MG63 (cell line): ENCODE measurements around the gene SCRG1. TPM values are rescaled to one million over a fixed set of nuclear protein-coding genes. Genes with fewer than 3 reads are reported as not detected.

Experiments
- DNase-seq: peaks from one replicate; pipeline ENCODE4 v3.0.0-alpha.2; 2020
- H3K27me3 ChIP-seq: fragments of 250-450 bp; sonication (Bioruptor Pico); 2 replicates; pipeline ENCODE4 v1.5.1; 2020; ENCODE audit warnings: mild to moderate bottlenecking, moderate library complexity
- H3K36me3 ChIP-seq: fragments of 250-450 bp; sonication (Bioruptor Pico); 2 replicates; pipeline ENCODE4 v1.5.1; 2020; ENCODE audit warnings: mild to moderate bottlenecking, moderate library complexity
- H3K4me3 ChIP-seq: fragments of 250-450 bp; sonication (Bioruptor Pico); 2 replicates; pipeline ENCODE4 v1.5.1; 2020; ENCODE audit warnings: mild to moderate bottlenecking, moderate library complexity
- H3K9me3 ChIP-seq: fragments of 250-450 bp; sonication (Bioruptor Pico); 2 replicates; pipeline ENCODE4 v1.5.1; 2020; ENCODE audit warnings: mild to moderate bottlenecking, moderate library complexity
- total RNA-seq: library from RNA; depleted of rRNA; stranded (reverse); fragments of >200 nt; shearing (Covaris generic); gene quantifications from 2 replicates; pipeline ENCODE4 v1.2.3, GENCODE V29; 2014; ENCODE audit warnings: low replicate concordance

SCRG1 gene
- total RNA-seq, 1 experiment from 2014 or later: 0.26 TPM

GRCh38 chr4:173380987-173381386 lies 17.9 kb downstream of the SCRG1 start:
- no peak for DNase-seq
- Histone ChIP-seq H3K4me3 (no peak overlapping the region), H3K9me3 (no peaks in the 10 kb centered on the region), H3K36me3 (peaks cover 6% of the 10 kb centered on the region), H3K27me3 (no peaks in the 10 kb centered on the region)

GRCh38 chr4:173379929-173380328 lies 19.0 kb downstream of the SCRG1 start:
- Histone ChIP-seq H3K4me3 (no peak overlapping the region), H3K36me3 (peaks cover 12% of the 10 kb centered on the region), H3K9me3 (no peaks in the 10 kb centered on the region), H3K27me3 (no peaks in the 10 kb centered on the region)
- DNase-seq: no peak

GRCh38 chr4:173374588-173374987 lies 24.3 kb downstream of the SCRG1 start:
- DNase-seq: no peak
- H3K9me3 ChIP-seq: no peaks in the 10 kb centered on the region
- no peaks in the 10 kb centered on the region for H3K27me3 ChIP-seq
- H3K36me3 ChIP-seq: peaks cover 24% of the 10 kb centered on the region
- H3K4me3 ChIP-seq: no peak overlapping the region

- peak; percentile 81 for DNase-seq
- Histone ChIP-seq H3K36me3 (peaks cover 21% of the 10 kb centered on the region), H3K9me3 (no peaks in the 10 kb centered on the region), H3K4me3 (peak overlapping the region; percentile 89), H3K27me3 (no peaks in the 10 kb centered on the region)
These were observed 27.4 kb downstream of the SCRG1 start for GRCh38 chr4:173371292-173372192.

GRCh38 chr4:173370477-173371291 lies 28.2 kb downstream of the SCRG1 start, which contains the start of gene SAP30:
Gene SAP30, plus strand, starts transcription at chr4:173370954. Its CDS starts 229 bp downstream, at chr4:173371183.
- peaks cover 15% of the 10 kb centered on the region for H3K36me3 ChIP-seq
- peak within 1 kb of the TSS; percentile 89 for H3K4me3 ChIP-seq
- no peaks in the 10 kb centered on the region for H3K27me3 ChIP-seq
- DNase-seq: peak; percentile 98
- no peaks in the 10 kb centered on the region for H3K9me3 ChIP-seq

GRCh38 chr4:173370130-173370476 lies 28.8 kb downstream of the SCRG1 start:
- Histone ChIP-seq H3K36me3 (peaks cover 14% of the 10 kb centered on the region), H3K27me3 (no peaks in the 10 kb centered on the region), H3K4me3 (peak overlapping the region; percentile 89), H3K9me3 (no peaks in the 10 kb centered on the region)
- peak; percentile 52 for DNase-seq

- Histone ChIP-seq H3K27me3 (no peaks in the 10 kb centered on the region), H3K4me3 (no peak overlapping the region; the same call in 1 of the 2 replicates), H3K36me3 (no peaks in the 10 kb centered on the region), H3K9me3 (no peaks in the 10 kb centered on the region)
- DNase-seq: peak; percentile 13
These were observed 31.0 kb downstream of the SCRG1 start for GRCh38 chr4:173367946-173368345.

- no peak overlapping the region for H3K4me3 ChIP-seq
- no peak for DNase-seq
- H3K9me3 ChIP-seq: no peaks in the 10 kb centered on the region
- H3K36me3 ChIP-seq: no peaks in the 10 kb centered on the region
- H3K27me3 ChIP-seq: no peaks in the 10 kb centered on the region
These were observed 31.6 kb downstream of the SCRG1 start for GRCh38 chr4:173367285-173367684.

GRCh38 chr4:173365359-173365996 lies 33.4 kb downstream of the SCRG1 start:
- H3K4me3 ChIP-seq: no peak overlapping the region
- no peaks in the 10 kb centered on the region for H3K36me3 ChIP-seq
- no peaks in the 10 kb centered on the region for H3K27me3 ChIP-seq
- no peak for DNase-seq
- H3K9me3 ChIP-seq: no peaks in the 10 kb centered on the region

GRCh38 chr4:173362666-173363065 lies 36.2 kb downstream of the SCRG1 start:
- Histone ChIP-seq H3K9me3 (no peaks in the 10 kb centered on the region; the same call in 1 of the 2 replicates), H3K27me3 (no peaks in the 10 kb centered on the region), H3K4me3 (no peak overlapping the region), H3K36me3 (no peaks in the 10 kb centered on the region)
- no peak for DNase-seq

- Histone ChIP-seq H3K4me3 (no peak overlapping the region), H3K9me3 (no peaks in the 10 kb centered on the region; the same call in 1 of the 2 replicates), H3K27me3 (no peaks in the 10 kb centered on the region), H3K36me3 (no peaks in the 10 kb centered on the region)
- no peak for DNase-seq
These were observed 38.2 kb downstream of the SCRG1 start for GRCh38 chr4:173360587-173361221.

- Histone ChIP-seq H3K9me3 (no peaks in the 10 kb centered on the region; the same call in 1 of the 2 replicates), H3K4me3 (no peak overlapping the region), H3K36me3 (no peaks in the 10 kb centered on the region), H3K27me3 (no peaks in the 10 kb centered on the region)
- DNase-seq: no peak
These were observed 41.0 kb downstream of the SCRG1 start for GRCh38 chr4:173357939-173358338.

GRCh38 chr4:173347467-173347866 lies 51.4 kb downstream of the SCRG1 start:
- DNase-seq: no peak
- Histone ChIP-seq H3K4me3 (no peak overlapping the region), H3K9me3 (peaks cover 9% of the 10 kb centered on the region), H3K36me3 (no peaks in the 10 kb centered on the region), H3K27me3 (no peaks in the 10 kb centered on the region)

GRCh38 chr4:173346074-173346473 lies 52.8 kb downstream of the SCRG1 start:
- Histone ChIP-seq H3K27me3 (no peaks in the 10 kb centered on the region), H3K36me3 (no peaks in the 10 kb centered on the region), H3K9me3 (peaks cover 9% of the 10 kb centered on the region), H3K4me3 (peak overlapping the region; percentile 10)
- DNase-seq: peak; percentile 74

GRCh38 chr4:173345648-173346047 lies 53.3 kb downstream of the SCRG1 start:
- Histone ChIP-seq H3K36me3 (no peaks in the 10 kb centered on the region), H3K27me3 (no peaks in the 10 kb centered on the region), H3K4me3 (peak overlapping the region; percentile 10), H3K9me3 (peaks cover 9% of the 10 kb centered on the region)
- DNase-seq: no peak

- Histone ChIP-seq H3K36me3 (no peaks in the 10 kb centered on the region), H3K27me3 (no peaks in the 10 kb centered on the region), H3K9me3 (peaks cover 6% of the 10 kb centered on the region), H3K4me3 (no peak overlapping the region)
- DNase-seq: no peak
These were observed 55.0 kb downstream of the SCRG1 start for GRCh38 chr4:173343832-173344397.
